SK-N-SH (cell line): Measurements from ENCODE around the gene GNG12.

Experiments
- EP300 ChIP-seq, 2 experiments: IDR thresholded peaks; 2 replicates each; pipeline versions ENCODE4 v1.4.0 to v1.6.1; 2012; ENCODE audit warnings: borderline replicate concordance in 1 of 2, low read depth in 1 of 2, low read length in 1 of 2
- JUND ChIP-seq: IDR thresholded peaks from 2 replicates; pipeline ENCODE4 v1.4.0; 2012
- POLR2AphosphoS5 ChIP-seq: IDR thresholded peaks from 2 replicates; pipeline ENCODE4 v1.6.1; 2012; ENCODE audit warnings: low read depth, low read length
- RAD21 ChIP-seq: IDR thresholded peaks from 2 replicates; pipeline ENCODE4 v1.6.1; 2012; ENCODE audit warnings: mild to moderate bottlenecking, low read length
- RCOR1 ChIP-seq: fragments of 150-350 bp; IDR thresholded peaks from 2 replicates; pipeline ENCODE4 v1.6.1; 2017; ENCODE audit warnings: antibody characterized with exemption, low read length
- TCF12 ChIP-seq: IDR thresholded peaks from 2 replicates; pipeline ENCODE4 v1.4.0; 2012
- TF ChIP-seq, protein P1 (sequence below): fragments of 200-600 bp; sonication (generic); IDR thresholded peaks from 2 replicates; pipeline ENCODE4 v1.6.1; 2017; ENCODE audit warnings: antibody characterized with exemption, mild to moderate bottlenecking, moderate library complexity
- TF ChIP-seq, protein P2 (sequence below): IDR thresholded peaks from 2 replicates; pipeline ENCODE4 v1.6.1; 2012; ENCODE audit warnings: mild to moderate bottlenecking, low read depth, low read length, moderate library complexity
- TF ChIP-seq, protein P3 (sequence below): IDR thresholded peaks from 2 replicates; pipeline ENCODE4; 2012
- TF ChIP-seq, protein P4 (sequence below): fragments of 150-350 bp; IDR thresholded peaks from 2 replicates; pipeline ENCODE4 v1.6.1; 2016; ENCODE audit warnings: mild to moderate bottlenecking, low read depth, low read length

DNA sequence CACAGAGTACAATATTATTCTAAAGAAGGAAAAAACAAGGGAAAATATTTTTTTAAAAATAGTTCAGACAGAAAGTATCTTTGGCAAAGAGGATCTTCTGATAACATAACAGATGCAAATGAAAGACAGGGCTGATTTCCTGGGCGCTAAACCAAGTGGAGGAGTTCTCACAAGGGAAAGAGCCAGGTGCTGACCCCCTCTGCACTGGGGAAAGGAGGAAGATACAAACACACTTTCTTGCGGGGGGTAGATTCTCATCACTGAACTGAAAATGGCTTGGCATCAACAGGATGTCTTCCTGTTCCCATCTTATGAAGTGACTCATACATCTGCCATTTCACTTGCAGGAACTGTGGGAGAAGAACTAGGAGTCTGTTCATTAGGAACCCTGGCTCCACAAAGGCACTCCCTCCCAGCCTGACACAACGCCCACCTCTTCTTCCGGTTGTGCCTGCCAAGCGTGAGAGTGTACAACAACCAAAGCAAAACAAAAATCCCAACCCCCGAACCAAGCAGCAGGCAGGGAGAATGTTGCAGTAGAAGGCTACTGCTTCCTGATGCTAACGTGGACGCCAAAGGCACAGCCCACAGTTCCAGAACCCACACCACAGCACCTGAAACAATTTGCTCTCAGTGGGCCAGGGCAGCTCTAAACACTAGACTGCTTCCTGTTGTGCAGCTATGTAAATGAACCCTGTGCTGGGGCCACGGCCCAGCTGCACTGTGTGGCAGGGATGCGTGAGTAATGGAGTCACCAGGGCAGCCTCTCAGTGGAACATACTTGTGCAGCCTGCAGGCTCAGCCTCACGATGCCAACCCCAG lies 97.2 kb downstream of the GNG12 start:
- peak; percentile 26 to 65; a peak in 1 of 4 replicates for TF ChIP-seq EP300 (IDR thresholded peaks at IDR 0.05; ENCODE audit: borderline replicate concordance in 1 of 2, low read depth in 1 of 2, low read length in 1 of 2)
- TF ChIP-seq, protein P1, sequence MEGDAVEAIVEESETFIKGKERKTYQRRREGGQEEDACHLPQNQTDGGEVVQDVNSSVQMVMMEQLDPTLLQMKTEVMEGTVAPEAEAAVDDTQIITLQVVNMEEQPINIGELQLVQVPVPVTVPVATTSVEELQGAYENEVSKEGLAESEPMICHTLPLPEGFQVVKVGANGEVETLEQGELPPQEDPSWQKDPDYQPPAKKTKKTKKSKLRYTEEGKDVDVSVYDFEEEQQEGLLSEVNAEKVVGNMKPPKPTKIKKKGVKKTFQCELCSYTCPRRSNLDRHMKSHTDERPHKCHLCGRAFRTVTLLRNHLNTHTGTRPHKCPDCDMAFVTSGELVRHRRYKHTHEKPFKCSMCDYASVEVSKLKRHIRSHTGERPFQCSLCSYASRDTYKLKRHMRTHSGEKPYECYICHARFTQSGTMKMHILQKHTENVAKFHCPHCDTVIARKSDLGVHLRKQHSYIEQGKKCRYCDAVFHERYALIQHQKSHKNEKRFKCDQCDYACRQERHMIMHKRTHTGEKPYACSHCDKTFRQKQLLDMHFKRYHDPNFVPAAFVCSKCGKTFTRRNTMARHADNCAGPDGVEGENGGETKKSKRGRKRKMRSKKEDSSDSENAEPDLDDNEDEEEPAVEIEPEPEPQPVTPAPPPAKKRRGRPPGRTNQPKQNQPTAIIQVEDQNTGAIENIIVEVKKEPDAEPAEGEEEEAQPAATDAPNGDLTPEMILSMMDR: no peak
- peak; percentile 59 for TF ChIP-seq POLR2AphosphoS5
- peak; percentile 73 for TF ChIP-seq TCF12
- TF ChIP-seq RAD21: no peak
- TF ChIP-seq, protein P2, sequence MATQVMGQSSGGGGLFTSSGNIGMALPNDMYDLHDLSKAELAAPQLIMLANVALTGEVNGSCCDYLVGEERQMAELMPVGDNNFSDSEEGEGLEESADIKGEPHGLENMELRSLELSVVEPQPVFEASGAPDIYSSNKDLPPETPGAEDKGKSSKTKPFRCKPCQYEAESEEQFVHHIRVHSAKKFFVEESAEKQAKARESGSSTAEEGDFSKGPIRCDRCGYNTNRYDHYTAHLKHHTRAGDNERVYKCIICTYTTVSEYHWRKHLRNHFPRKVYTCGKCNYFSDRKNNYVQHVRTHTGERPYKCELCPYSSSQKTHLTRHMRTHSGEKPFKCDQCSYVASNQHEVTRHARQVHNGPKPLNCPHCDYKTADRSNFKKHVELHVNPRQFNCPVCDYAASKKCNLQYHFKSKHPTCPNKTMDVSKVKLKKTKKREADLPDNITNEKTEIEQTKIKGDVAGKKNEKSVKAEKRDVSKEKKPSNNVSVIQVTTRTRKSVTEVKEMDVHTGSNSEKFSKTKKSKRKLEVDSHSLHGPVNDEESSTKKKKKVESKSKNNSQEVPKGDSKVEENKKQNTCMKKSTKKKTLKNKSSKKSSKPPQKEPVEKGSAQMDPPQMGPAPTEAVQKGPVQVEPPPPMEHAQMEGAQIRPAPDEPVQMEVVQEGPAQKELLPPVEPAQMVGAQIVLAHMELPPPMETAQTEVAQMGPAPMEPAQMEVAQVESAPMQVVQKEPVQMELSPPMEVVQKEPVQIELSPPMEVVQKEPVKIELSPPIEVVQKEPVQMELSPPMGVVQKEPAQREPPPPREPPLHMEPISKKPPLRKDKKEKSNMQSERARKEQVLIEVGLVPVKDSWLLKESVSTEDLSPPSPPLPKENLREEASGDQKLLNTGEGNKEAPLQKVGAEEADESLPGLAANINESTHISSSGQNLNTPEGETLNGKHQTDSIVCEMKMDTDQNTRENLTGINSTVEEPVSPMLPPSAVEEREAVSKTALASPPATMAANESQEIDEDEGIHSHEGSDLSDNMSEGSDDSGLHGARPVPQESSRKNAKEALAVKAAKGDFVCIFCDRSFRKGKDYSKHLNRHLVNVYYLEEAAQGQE: peak; percentile 7; the same call in 1 of the 2 replicates
- TF ChIP-seq, protein P3, sequence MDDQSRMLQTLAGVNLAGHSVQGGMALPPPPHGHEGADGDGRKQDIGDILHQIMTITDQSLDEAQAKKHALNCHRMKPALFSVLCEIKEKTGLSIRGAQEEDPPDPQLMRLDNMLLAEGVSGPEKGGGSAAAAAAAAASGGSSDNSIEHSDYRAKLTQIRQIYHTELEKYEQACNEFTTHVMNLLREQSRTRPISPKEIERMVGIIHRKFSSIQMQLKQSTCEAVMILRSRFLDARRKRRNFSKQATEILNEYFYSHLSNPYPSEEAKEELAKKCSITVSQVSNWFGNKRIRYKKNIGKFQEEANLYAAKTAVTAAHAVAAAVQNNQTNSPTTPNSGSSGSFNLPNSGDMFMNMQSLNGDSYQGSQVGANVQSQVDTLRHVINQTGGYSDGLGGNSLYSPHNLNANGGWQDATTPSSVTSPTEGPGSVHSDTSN: peak; percentile 66
- TF ChIP-seq RCOR1: no peak
- TF ChIP-seq, protein P4, sequence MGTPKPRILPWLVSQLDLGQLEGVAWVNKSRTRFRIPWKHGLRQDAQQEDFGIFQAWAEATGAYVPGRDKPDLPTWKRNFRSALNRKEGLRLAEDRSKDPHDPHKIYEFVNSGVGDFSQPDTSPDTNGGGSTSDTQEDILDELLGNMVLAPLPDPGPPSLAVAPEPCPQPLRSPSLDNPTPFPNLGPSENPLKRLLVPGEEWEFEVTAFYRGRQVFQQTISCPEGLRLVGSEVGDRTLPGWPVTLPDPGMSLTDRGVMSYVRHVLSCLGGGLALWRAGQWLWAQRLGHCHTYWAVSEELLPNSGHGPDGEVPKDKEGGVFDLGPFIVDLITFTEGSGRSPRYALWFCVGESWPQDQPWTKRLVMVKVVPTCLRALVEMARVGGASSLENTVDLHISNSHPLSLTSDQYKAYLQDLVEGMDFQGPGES: no peak
- peak; percentile 81 for TF ChIP-seq JUND
